Left ventricle myocardium inferior (tissue), 1 donor: ENCODE measurements around the gene NTM. TPM values are rescaled to one million over a fixed set of nuclear protein-coding genes. Genes with fewer than 3 reads are reported as not detected.

ENCODE experiments used
- DNase-seq: peaks from one replicate; pipeline ENCODE4 v3.0.0-alpha.2; 2020
- H3K27ac ChIP-seq: fragments of 200-600 bp; replicated peaks from 2 replicates; pipeline ENCODE4 v1.8.0; 2021
- H3K27me3 ChIP-seq: fragments of 200-600 bp; 2 replicates; pipeline ENCODE4 v1.8.0; 2021; ENCODE audit warnings: low read depth
- H3K36me3 ChIP-seq: fragments of 200-600 bp; 2 replicates; pipeline ENCODE4 v1.8.0; 2021
- H3K4me1 ChIP-seq: fragments of 200-600 bp; 2 replicates; pipeline ENCODE4 v1.8.0; 2021
- H3K4me3 ChIP-seq: fragments of 200-600 bp; 2 replicates; pipeline ENCODE4 v1.8.0; 2021; ENCODE audit warnings: mild to moderate bottlenecking, moderate library complexity
- H3K9me3 ChIP-seq: fragments of 200-600 bp; replicated peaks from 2 replicates; pipeline ENCODE4 v1.8.0; 2021
- intact Hi-C: fragments of 100-400 bp; cut with micrococcal nuclease; formaldehyde crosslinking; loops from one replicate; pipeline ENCODE4 v1.11.0; 2022
- total RNA-seq: library from RNA; stranded (reverse); fragmentation: NEBNext Ultra II Directional; extraction: Animal tissue kit (Norgen Biotek cat#: 25700); gene quantifications from one replicate; pipeline ENCODE4 v1.2.1, GENCODE V29; 2021
- TF ChIP-seq, protein P1 (sequence below): fragments of 200-600 bp; IDR thresholded peaks from 2 replicates; pipeline ENCODE4 v1.8.0; 2021; ENCODE audit warnings: antibody characterized with exemption, mild to moderate bottlenecking, borderline replicate concordance
- donor health status: DM: no; HTN: yes; CAD: no; lungs with severe emphysema.

Gene NTM
- total RNA-seq, 1 donor from 2014 or later, result 1.0 TPM

DNA sequence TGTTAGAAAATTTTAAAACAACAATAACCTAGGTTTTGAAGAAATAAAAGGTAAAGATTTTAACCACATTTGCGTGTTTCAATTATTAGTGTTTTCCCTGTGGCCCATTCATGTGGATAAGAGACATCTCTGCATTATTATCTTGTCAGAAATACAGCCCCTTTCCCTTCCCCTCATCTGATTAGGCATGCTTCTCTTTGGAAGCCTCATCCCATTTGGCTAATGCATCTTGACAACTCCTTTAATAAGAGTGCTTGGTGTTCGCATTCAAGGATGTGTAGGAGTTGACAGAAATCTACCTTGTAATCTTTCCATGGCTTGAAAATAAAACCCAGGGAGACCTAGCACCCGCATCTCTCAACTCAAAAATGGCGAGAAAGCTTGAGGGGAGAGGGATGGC is 635.5 kb downstream of the NTM start:
- no peak for DNase-seq
- H3K36me3 ChIP-seq, result no peaks in the 10 kb centered on the region
- H3K4me3 ChIP-seq, result no peak overlapping the region
- H3K27me3 ChIP-seq, result peaks cover 52% of the 10 kb centered on the region
- no peak overlapping the region for H3K27ac ChIP-seq
- H3K9me3 ChIP-seq, result no peaks in the 10 kb centered on the region
- intact Hi-C loops, result no loop called here
- TF ChIP-seq, protein P1, sequence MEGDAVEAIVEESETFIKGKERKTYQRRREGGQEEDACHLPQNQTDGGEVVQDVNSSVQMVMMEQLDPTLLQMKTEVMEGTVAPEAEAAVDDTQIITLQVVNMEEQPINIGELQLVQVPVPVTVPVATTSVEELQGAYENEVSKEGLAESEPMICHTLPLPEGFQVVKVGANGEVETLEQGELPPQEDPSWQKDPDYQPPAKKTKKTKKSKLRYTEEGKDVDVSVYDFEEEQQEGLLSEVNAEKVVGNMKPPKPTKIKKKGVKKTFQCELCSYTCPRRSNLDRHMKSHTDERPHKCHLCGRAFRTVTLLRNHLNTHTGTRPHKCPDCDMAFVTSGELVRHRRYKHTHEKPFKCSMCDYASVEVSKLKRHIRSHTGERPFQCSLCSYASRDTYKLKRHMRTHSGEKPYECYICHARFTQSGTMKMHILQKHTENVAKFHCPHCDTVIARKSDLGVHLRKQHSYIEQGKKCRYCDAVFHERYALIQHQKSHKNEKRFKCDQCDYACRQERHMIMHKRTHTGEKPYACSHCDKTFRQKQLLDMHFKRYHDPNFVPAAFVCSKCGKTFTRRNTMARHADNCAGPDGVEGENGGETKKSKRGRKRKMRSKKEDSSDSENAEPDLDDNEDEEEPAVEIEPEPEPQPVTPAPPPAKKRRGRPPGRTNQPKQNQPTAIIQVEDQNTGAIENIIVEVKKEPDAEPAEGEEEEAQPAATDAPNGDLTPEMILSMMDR, result no peak
- H3K4me1 ChIP-seq, result no peaks in the 10 kb centered on the region

DNA sequence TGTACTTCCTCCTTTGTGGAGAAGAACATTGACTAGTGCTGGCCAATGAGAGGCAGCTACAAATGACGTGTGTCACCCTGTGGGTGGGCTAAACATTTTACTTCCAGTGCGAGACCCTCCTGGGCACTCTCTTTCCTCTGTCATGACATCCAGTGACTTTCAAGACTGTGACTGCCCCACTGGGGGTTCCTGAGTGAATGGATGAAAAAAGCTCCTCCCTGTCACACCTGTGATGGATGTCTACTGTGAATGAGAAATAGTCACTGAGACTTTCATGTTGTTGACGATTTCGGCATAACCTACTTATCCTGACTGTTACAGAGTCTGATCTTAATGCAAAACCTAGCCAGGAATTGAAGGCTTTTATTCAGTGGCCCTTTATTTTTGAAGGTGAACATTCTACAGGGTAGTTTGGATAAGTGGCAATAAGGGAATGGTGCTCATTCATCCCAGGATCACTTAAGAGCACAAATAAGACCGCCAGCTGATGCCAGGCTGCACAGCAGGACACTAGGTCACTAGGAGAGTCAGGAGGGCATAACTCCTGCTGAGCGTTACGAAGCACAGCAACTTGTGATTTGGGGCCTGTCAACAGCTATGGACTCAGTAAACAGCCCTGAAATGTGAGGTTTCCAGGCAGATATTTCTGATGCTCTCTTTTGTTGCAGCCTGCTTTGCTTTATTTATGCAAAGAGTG is 636.6 kb downstream of the NTM start:
- Histone ChIP-seq H3K4me1 (no peaks in the 10 kb centered on the region), H3K36me3 (no peaks in the 10 kb centered on the region), H3K27ac (no peak overlapping the region), H3K4me3 (no peak overlapping the region), H3K27me3 (peaks cover 58% of the 10 kb centered on the region), H3K9me3 (no peaks in the 10 kb centered on the region)
- no peak for DNase-seq
- TF ChIP-seq, protein P1, result no peak
- intact Hi-C loops, result no loop called here

DNA sequence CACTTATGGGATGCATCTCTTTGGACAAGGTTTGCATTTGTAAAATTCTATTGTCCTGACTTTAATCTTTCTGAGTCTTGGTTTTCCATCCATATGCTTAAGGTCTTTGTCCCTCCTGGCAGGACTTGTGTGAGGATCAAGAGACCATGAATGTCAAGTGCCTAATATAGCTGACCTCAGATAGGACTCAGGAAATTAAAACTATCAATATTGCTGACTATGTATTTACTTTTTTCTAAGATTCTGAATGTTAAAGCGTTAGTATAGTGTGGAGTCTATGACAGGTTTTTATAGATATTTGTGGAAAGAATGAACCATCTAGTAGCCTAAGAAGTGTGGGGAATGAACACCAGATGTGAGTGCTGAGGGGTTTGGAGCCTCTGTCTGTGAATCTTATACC is 637.8 kb downstream of the NTM start:
- H3K36me3 ChIP-seq, result no peaks in the 10 kb centered on the region
- no peaks in the 10 kb centered on the region for H3K9me3 ChIP-seq
- DNase-seq, result no peak
- H3K4me3 ChIP-seq, result no peak overlapping the region
- TF ChIP-seq, protein P1, result no peak
- no peaks in the 10 kb centered on the region for H3K4me1 ChIP-seq
- intact Hi-C loops, result no loop called here
- no peak overlapping the region for H3K27ac ChIP-seq
- peaks cover 60% of the 10 kb centered on the region for H3K27me3 ChIP-seq

DNA sequence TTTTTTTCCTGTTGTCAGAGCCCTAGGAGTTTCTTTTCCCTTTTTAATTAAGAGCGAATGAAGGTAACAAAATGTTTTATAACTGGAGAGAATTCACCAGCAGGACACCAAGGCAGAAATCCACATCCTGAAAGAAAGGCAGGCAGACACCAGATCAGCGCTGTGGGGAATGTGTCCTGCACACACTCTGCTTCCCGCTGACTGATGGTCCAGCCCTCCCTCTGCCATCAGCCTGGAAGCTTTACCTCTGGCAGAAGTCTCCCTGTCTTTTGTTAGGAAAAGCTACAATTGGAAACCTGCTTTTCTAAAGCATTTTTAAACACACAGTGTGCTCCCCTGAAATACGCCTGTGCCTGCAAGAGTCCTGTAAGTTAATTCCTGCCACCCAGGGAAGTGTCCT is 638.5 kb downstream of the NTM start:
- no peaks in the 10 kb centered on the region for H3K9me3 ChIP-seq
- DNase-seq, result no peak

DNA sequence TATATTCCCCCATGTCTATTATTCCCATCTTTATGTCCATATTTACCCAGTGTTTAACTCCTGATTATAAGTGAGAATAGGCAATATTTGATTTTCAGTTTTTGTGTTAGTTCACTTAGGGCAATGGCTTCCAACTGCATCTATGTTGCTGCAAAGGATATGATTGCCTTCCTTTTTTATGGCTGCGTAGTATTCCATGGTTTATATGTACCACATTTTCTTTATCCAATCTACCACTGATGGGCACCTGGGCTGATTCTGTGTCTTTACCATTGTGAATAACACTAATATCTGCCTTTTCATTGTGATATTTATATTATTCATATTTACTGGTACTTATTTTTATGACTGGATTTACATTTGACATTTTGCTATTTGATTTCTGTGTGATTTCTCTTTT is 649.6 kb downstream of the NTM start:
- TF ChIP-seq, protein P1, result no peak
- Histone ChIP-seq H3K4me1 (peaks cover 7% of the 10 kb centered on the region), H3K9me3 (peaks cover 16% of the 10 kb centered on the region), H3K27ac (no peak overlapping the region), H3K36me3 (no peaks in the 10 kb centered on the region), H3K4me3 (no peak overlapping the region), H3K27me3 (no peaks in the 10 kb centered on the region)
- intact Hi-C loops, result loop anchor here (10.0 kb wide), 2 partner anchors 95 to 155 kb away; no protein-coding TSS in a partner anchor
- no peak for DNase-seq

More for the DNA sequence above, 638.5 kb downstream of the NTM start:
- intact Hi-C loops, result no loop called here
- no peak overlapping the region for H3K4me3 ChIP-seq
- H3K27me3 ChIP-seq, result peaks cover 54% of the 10 kb centered on the region
- H3K36me3 ChIP-seq, result no peaks in the 10 kb centered on the region
- no peak overlapping the region for H3K27ac ChIP-seq
- TF ChIP-seq, protein P1, result no peak
- no peaks in the 10 kb centered on the region for H3K4me1 ChIP-seq
